ENCODE measurements around the gene ELOVL3.

ELOVL3 gene

DNA sequence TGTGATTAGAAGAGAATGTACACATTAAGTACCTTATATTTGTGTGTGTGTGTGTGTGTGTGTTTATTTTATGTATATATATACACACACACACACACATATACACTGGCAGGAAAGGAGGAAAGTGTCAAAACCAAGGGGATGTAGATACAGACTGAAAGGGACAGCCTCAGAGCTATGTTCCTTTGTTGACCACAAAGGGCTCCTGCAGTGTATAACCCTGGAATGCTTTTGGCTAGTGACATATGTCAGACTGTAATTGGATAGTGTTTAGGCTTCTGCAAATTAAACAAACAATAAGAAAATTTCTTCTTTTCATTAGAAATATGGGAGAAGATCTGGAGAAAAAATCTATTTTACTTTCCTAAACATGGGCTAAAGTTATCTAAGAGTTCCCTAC, 35.1 kb downstream of the ELOVL3 start:
- DNase-seq: no peak

DNA sequence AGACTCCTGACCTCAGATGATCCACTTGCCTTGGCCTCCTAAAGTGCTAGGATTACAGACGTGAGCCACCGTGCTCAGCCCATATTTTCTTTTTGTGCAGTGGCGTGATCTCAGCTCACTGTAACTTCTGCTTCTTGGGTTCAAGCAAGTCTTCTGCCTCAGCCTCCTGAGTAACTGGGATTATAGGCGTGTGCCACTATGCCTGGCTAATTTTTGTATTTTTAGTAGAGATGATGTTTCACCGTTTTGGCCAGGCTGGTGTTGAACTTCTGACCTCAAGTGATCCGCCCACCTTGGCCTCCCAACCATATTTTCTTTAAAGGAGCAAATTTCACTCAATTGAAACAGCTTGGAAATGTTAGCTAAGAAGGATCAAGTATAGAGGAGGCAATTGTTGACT, 35.7 kb downstream of the ELOVL3 start:
- no peak for DNase-seq

DNA sequence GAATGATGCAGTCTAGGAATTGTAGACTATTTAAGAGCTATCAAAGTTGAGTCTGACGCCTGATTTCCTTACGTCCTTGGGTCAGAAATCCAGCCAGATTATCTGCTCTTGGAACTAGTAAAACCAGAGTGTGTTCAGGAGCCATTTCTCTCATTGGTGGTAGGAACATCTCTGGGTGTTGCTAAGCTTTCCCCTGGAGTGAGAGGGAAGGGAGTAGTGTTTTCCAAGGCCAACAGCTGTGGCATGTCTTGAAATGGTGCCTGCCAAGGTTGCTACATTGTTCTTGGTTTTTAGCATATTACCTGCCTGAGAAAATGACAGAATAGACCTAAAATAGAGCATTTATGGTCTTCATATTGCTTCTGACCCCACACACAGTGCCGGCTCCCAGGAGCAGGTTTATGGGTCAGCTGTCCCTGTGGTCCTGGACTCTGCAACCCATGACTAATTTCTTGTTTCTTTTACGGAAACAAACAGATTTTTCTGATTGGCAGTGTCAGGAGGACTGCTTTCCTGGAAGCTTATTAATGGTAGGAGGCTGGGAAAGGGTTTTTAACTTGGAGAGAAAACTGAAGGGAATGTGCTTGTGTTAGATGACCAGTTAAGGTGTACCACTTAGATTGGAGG, 36.8 kb downstream of the ELOVL3 start:
- DNase-seq: no peak

DNA sequence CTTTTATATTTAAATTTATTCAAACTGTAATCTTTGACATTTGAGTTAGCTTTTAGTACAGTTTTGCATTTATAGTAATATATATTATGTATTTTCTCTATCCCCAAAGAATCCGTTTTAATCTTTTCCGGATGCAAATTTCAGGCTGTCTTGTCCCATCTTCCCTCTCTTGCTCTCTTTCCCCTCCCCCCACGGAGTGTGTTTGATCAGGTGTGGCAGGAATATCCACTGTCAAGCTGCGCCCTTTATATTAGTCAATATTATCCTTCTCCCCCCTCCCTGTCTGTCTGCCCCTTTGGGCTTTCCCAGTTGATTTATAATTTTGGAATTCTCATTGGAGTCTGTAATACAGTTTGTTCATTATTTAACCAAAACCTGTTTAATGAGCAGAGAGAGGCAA, 38.3 kb downstream of the ELOVL3 start:
- no peak for DNase-seq

DNA sequence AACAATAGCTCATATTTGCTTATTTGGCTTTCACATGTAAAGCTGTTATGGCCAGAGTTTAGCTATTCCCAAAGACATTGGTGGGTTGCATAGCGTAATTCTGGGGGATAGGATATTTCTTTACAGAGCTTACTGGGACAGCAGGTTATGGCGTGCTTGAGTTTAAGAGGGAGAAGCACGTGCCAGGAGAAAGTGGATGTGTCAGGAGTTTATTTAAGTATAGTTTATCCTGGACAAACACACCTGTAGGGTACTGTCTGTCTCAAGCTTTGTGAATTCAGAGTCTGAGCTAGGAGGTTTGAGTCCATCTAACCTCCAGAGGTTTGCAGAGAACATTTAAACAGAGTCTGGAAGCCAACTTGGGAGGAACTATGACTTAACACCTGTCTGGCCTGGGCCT, 40.6 kb downstream of the ELOVL3 start:
- no peak for DNase-seq

DNA sequence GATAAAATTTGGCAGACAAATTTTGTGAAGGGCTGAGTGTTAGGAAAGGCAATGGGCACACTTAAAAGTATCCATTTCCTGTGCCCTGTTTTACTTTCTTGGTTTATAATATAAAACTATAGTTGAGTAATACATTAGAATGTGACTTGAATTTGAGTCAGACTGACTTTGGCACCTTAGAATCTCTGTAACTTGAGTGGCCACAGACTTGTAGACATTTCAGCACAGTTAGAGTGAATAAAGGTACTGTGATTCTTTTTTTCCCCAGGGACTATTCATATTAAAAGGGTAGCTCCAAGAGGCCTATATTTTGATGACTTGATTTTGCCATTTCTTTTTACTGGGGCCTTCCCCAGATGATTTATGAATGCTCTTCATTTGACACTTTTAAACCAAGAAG, 41.6 kb downstream of the ELOVL3 start:
- no peak for DNase-seq

DNA sequence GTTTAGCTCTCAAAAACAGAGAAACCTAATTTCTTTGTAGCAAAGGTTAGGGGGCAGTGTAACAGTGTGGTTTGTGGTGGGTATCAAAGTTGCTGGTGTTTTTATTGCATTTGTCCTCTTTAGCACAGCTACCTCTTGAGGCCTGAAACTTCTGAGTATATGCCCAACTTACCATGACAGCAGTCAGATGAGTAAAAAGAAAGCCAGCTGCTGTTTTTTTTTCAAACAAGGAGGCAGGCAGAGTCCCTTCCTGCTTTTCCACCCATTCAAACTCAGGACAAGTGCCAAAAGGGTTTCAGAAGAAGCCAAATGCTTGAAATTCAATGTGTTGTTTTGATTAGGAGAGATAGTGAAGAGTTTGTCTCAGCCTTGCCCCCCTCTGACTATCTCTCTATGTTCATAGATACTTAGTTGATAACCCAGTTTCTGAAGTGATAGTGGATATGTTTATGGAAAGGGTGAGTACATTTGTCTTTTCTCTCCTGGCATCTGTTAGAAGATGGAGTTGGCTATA, 42.3 kb downstream of the ELOVL3 start:
- no peak for DNase-seq

DNA sequence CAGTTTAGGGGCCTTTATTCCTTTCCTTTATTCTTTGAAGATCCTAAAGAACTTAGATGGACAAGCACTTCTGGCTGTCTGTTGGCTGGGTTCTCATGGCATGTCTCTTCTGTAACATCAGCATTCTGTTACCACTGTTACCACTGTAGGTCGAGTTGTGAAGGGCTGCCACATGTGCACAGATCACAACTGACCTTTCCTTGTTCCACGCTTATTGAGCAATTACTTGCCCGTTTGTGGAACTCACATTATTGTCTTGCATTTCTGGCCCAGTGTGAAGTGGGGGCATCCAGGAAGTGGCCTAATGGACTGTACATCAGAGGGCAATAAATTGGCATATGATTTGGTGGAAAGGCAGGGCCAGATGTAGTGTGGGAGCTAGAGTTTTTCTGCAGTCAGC, 42.9 kb downstream of the ELOVL3 start:
- no peak for DNase-seq

DNA sequence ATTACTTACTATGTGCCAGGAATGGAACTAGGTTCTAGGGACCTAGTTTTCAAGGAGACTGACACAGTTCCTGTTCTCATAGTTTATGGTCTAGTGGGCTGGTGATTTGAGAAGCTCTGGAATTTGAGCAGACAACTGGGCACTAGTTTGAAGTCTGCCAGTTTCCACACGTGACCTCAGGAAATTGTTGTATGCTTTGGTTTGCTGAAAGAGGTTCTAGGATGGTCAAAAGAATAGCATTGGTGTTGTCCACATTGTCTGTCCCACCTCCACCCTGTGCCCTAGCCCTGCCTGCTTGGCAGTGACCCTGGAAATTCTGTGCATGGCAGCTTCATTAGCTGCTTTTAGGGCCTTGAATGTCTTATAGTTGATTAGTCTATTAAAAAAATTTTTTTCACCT, 48.0 kb downstream of the ELOVL3 start:
- no peak for DNase-seq

DNA sequence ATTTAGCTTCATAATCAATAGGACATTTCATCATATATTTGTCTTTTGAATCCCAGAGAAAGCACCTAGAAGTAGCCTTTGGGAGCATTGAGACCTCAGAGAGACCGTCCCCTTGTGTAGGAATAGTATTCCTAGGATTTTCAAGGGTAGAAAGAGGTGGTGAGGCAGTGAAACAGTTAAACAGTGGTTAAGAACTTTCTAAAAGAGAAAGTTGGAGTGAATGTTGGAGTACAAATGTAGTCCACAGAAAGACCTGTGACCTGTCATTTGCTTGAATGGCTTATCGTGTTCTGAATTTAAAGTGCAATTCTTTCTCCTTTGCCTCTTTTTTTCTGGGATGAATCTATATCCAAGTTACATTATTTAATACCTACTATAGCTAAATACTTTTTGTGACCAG, 49.2 kb downstream of the ELOVL3 start:
- no peak for DNase-seq

DNA sequence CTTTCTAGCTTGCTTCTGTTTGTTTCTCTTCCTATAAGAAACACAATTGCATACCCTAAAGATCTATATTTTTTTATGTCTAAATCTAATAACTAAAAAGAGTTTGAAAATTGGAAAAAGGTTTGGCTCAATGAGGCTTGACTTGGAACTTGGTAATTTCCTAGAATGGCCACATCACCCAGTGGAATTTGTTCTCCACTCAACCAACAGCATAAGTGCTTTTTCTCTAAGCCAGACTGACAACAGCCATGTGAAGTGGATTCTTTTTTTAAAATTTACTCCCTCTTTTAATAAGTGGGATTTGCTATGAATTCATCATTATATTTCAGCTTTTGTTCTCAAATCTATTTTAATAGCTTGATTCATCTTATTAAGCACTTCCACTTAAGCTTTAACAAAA, 53.0 kb downstream of the ELOVL3 start:
- DNase-seq: no peak

Measured in activated T-cell treated with anti-CD3 and anti-CD28 coated beads, Interleukin-2, amount 50 U/mL, for 48 hours (primary cell).